ENCODE data around the gene FAM184A. TPM values are rescaled to one million over a fixed set of nuclear protein-coding genes. Genes with fewer than 3 reads are reported as not detected.

FAM184A gene
- polyA plus RNA-seq, 2 of the 4 experiments (the other 2 are of a cell fraction): 0.06 TPM; not detected in 1

DNA sequence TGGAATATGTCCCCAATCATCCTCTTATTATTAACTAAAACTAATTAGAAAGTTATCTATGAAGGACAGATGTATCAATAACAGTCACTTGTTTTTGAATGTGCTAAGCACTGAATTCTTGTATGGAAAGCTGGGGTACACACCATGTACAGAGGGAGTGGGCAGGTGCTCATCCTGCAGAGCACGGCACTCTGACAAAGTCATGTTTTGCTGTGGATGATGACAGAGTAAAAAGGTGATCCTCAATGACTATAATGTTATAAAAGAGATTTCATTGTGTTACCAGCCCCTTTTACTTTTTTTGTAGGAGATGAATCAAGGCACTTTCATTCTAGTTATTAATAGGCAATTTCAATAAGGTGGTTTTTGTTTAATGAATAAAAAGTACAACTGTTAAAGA lies 92.2 kb downstream of the FAM184A start:
- POLR2A ChIA-PET: no interaction called here
- TF ChIP-seq TP53 (CRISPR knock-in tag; IDR thresholded peaks at IDR 0.05) (no peak), ESRRA (IDR thresholded peaks at IDR 0.05; ENCODE audit: borderline replicate concordance, low read length) (no peak), RARB (CRISPR knock-in tag; IDR thresholded peaks at IDR 0.05) (no peak), EHMT2 (IDR thresholded peaks at IDR 0.05; ENCODE audit: low read depth) (no peak)
- FAIRE-seq (no peak), ATAC-seq (no peak), DNase-seq (ENCODE audit: low read depth in 1 of 2, low spot score in 1 of 2) (no peak)
- no peaks in the 10 kb centered on the region for H3K4me1 ChIP-seq
- no peak overlapping the region for H3K4me2 ChIP-seq
- no peaks in the 10 kb centered on the region for H3K9me3 ChIP-seq
- no peak overlapping the region for H3K4me3 ChIP-seq
- 11% methylated on average over 1 of the region's 1 CpG for WGBS (ENCODE audit: missing lambda C conversion rate)
- H3K27ac ChIP-seq: no peak overlapping the region
- CTCF ChIA-PET: no interaction called here

DNA sequence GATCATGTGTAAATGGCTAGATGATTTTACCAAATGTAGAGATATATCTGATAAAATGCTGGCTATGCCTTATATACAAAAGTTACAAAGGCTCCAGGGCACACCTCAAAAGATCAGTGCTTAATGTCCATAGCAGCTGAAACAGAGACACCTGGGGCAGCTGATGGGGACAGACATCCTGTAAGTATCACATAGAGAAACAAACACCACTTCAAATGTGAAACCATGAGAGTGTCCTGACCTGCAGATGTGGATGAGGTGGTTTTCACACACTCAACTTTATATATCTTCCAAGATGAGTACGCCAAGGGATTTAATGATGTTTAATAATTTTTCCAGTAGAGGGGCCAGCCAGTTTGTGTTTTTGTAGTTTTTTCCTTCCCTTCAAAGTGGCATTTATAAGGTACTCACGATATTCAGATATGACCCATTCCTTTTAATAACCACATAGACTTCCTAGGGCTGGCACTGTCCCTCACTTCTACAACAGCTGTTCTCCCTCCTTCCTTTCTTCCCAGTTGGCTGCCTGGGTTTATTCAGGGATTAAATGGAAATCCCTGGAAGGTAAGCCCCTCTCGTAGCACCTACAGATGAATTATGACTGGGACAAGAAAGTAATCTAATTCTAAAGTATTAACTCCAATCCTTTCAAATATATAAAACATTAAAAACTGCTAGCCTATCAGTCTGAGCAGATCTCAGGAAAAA lies 93.2 kb downstream of the FAM184A start:
- CTCF ChIA-PET: no interaction called here
- no peak for FAIRE-seq
- no peaks in the 10 kb centered on the region for H3K9me3 ChIP-seq

GRCh38 chr6:118984342-118984741 lies 94.1 kb downstream of the FAM184A start:
- TF ChIP-seq JUNB (IDR thresholded peaks at IDR 0.05) (no peak), NPAS2 (CRISPR knock-in tag; IDR thresholded peaks at IDR 0.05; ENCODE audit: borderline replicate concordance) (no peak), ZC3H11A (IDR thresholded peaks at IDR 0.05) (no peak), TP53 (CRISPR knock-in tag; IDR thresholded peaks at IDR 0.05) (no peak), BHLHE40 (IDR thresholded peaks at IDR 0.05; ENCODE audit: low read depth, low read length) (no peak), RFX5 (IDR thresholded peaks at IDR 0.05) (no peak), RARB (CRISPR knock-in tag; IDR thresholded peaks at IDR 0.05) (no peak), KDM1A (IDR thresholded peaks at IDR 0.05; ENCODE audit: low read depth) (no peak), RCOR1 (IDR thresholded peaks at IDR 0.05; ENCODE audit: low read depth, low read length) (no peak), CBX8 (IDR thresholded peaks at IDR 0.05) (no peak), CHD2 (IDR thresholded peaks at IDR 0.05; ENCODE audit: low read length, partially characterized antibody) (no peak), BCL3 (IDR thresholded peaks at IDR 0.05) (no peak)
- FAIRE-seq: no peak
- CTCF ChIA-PET: no interaction called here

More for the DNA sequence above, 93.2 kb downstream of the FAM184A start:
- POLR2A ChIA-PET: no interaction called here
- no peak overlapping the region for H3K4me2 ChIP-seq
- DNase-seq (ENCODE audit: low read depth in 1 of 2, low spot score in 1 of 2) (no peak), ATAC-seq (no peak)
- H3K27ac ChIP-seq: no peak overlapping the region
- H3K4me1 ChIP-seq: no peaks in the 10 kb centered on the region
- 53% methylated on average over 3 of the region's 3 CpGs for WGBS (ENCODE audit: missing lambda C conversion rate)
- no peak for TF ChIP-seq USF2 (IDR thresholded peaks at IDR 0.05)
- TF ChIP-seq NR3C1 (IDR thresholded peaks at IDR 0.05): no peak
- H3K4me3 ChIP-seq: no peak overlapping the region

GRCh38 chr6:118982575-118982911 lies 95.9 kb downstream of the FAM184A start:
- Histone ChIP-seq H3K4me3 (no peak overlapping the region), H3K9me3 (no peaks in the 10 kb centered on the region), H3K4me2 (no peak overlapping the region), H3K27ac (no peak overlapping the region), H3K4me1 (no peaks in the 10 kb centered on the region)
- TF ChIP-seq, protein P1, sequence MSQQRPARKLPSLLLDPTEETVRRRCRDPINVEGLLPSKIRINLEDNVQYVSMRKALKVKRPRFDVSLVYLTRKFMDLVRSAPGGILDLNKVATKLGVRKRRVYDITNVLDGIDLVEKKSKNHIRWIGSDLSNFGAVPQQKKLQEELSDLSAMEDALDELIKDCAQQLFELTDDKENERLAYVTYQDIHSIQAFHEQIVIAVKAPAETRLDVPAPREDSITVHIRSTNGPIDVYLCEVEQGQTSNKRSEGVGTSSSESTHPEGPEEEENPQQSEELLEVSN (IDR thresholded peaks at IDR 0.05; ENCODE audit: borderline replicate concordance, low read depth): no peak
- TF ChIP-seq MAFK (IDR thresholded peaks at IDR 0.05; ENCODE audit: partially characterized antibody): peak; percentile 64
- FAIRE-seq (no peak), DNase-seq (ENCODE audit: low read depth in 1 of 2, low spot score in 1 of 2) (no peak), ATAC-seq (no peak)
- 55% methylated on average over 3 of the region's 3 CpGs for WGBS (ENCODE audit: missing lambda C conversion rate)
- POLR2A ChIA-PET: no interaction called here
- CTCF ChIA-PET: no interaction called here

More at GRCh38 chr6:118984342-118984741, 94.1 kb downstream of the FAM184A start:
- H3K27ac ChIP-seq: no peak overlapping the region
- DNase-seq (ENCODE audit: low read depth in 1 of 2, low spot score in 1 of 2): no peak
- ATAC-seq: no peak
- no peak overlapping the region for H3K4me3 ChIP-seq
- no peaks in the 10 kb centered on the region for H3K9me3 ChIP-seq
- 67% methylated on average over 2 of the region's 2 CpGs for WGBS (ENCODE audit: missing lambda C conversion rate)
- POLR2A ChIA-PET: no interaction called here
- no peaks in the 10 kb centered on the region for H3K4me1 ChIP-seq
- H3K4me2 ChIP-seq: no peak overlapping the region

All from A549 (cell line).